Upper lobe of right lung (tissue), 1 donor: Measurements from ENCODE around the gene MICU1. TPM values are rescaled to one million over a fixed set of nuclear protein-coding genes. Genes with fewer than 3 reads are reported as not detected.

Experiments
- ATAC-seq: fragments of 200-7000 bp; cut with Tn5 transposase; one replicate; pipeline ENCODE4 v1.9.1; 2020; ENCODE audit warnings: mild to moderate bottlenecking, moderate library complexity
- DNase-seq: peaks from one replicate; pipeline ENCODE4 v3.0.0-alpha.2; 2020
- H3K27ac ChIP-seq: fragments of 200-600 bp; one replicate; pipeline ENCODE4 v1.8.0; 2022
- H3K27me3 ChIP-seq: fragments of 200-600 bp; one replicate; pipeline ENCODE4 v1.8.0; 2022; ENCODE audit warnings: mild to moderate bottlenecking
- H3K36me3 ChIP-seq: fragments of 200-600 bp; one replicate; pipeline ENCODE4 v1.8.0; 2022
- H3K4me1 ChIP-seq: fragments of 200-600 bp; one replicate; pipeline ENCODE4 v1.8.0; 2022
- H3K4me3 ChIP-seq: fragments of 200-600 bp; one replicate; pipeline ENCODE4 v1.8.0; 2022; ENCODE audit warnings: mild to moderate bottlenecking
- H3K9me3 ChIP-seq: fragments of 200-600 bp; one replicate; pipeline ENCODE4 v1.8.0; 2022
- CTCF ChIP-seq: fragments of 200-600 bp; IDR thresholded peaks from one replicate; pipeline ENCODE4 v1.8.0; 2022; ENCODE audit warnings: antibody characterized with exemption
- intact Hi-C: fragments of 100-400 bp; cut with DNase I; formaldehyde crosslinking; loops from one replicate; pipeline ENCODE4 v1.11.0; 2022
- total RNA-seq: library from RNA; stranded (reverse); fragmentation: NEBNext Ultra II Directional; extraction: Animal tissue kit (Norgen Biotek cat#: 25700); gene quantifications from one replicate; pipeline ENCODE4 v1.2.1, GENCODE V29; 2021
- donor health status: DM: no; HTN: yes; CAD: no; lungs with severe emphysema.

Gene MICU1
- total RNA-seq, 1 donor from 2014 or later = 52.2 TPM

- H3K36me3 ChIP-seq = no peaks in the 10 kb centered on the region
- ATAC-seq = no peak
- no peak overlapping the region for H3K4me3 ChIP-seq
- no peak for DNase-seq
- intact Hi-C loops = no loop called here
- H3K27ac ChIP-seq = no peak overlapping the region
- TF ChIP-seq CTCF = no peak
- H3K9me3 ChIP-seq = no peaks in the 10 kb centered on the region
- H3K4me1 ChIP-seq = no peaks in the 10 kb centered on the region
- no peaks in the 10 kb centered on the region for H3K27me3 ChIP-seq
These were observed 20.8 kb downstream of the MICU1 start for GRCh38 chr10:72605122-72605521.

- no peak for DNase-seq
- no peak overlapping the region for H3K4me3 ChIP-seq
- ATAC-seq = no peak
These were observed 24.7 kb downstream of the MICU1 start for GRCh38 chr10:72601144-72601543.

GRCh38 chr10:72598769-72599701 lies 26.8 kb downstream of the MICU1 start:
- no peak for TF ChIP-seq CTCF
- no peaks in the 10 kb centered on the region for H3K36me3 ChIP-seq
- H3K4me1 ChIP-seq = no peaks in the 10 kb centered on the region
- no peak overlapping the region for H3K4me3 ChIP-seq
- ATAC-seq (no peak), DNase-seq (no peak)
- intact Hi-C loops = no loop called here
- H3K27me3 ChIP-seq = no peaks in the 10 kb centered on the region
- no peaks in the 10 kb centered on the region for H3K9me3 ChIP-seq
- no peak overlapping the region for H3K27ac ChIP-seq

More at GRCh38 chr10:72601144-72601543, 24.7 kb downstream of the MICU1 start:
- intact Hi-C loops = no loop called here
- Histone ChIP-seq H3K27me3 (no peaks in the 10 kb centered on the region), H3K36me3 (no peaks in the 10 kb centered on the region), H3K4me1 (no peaks in the 10 kb centered on the region), H3K9me3 (no peaks in the 10 kb centered on the region), H3K27ac (no peak overlapping the region)
- TF ChIP-seq CTCF = no peak

GRCh38 chr10:72597897-72598296 lies 28.0 kb downstream of the MICU1 start:
- intact Hi-C loops = no loop called here
- no peak for ATAC-seq
- DNase-seq = no peak

GRCh38 chr10:72595436-72595835 lies 30.4 kb downstream of the MICU1 start:
- Histone ChIP-seq H3K4me1 (no peaks in the 10 kb centered on the region), H3K9me3 (no peaks in the 10 kb centered on the region), H3K4me3 (no peak overlapping the region), H3K27me3 (no peaks in the 10 kb centered on the region), H3K27ac (no peak overlapping the region), H3K36me3 (no peaks in the 10 kb centered on the region)
- DNase-seq = no peak
- no peak for TF ChIP-seq CTCF
- no peak for ATAC-seq
- intact Hi-C loops = no loop called here

More at GRCh38 chr10:72597897-72598296, 28.0 kb downstream of the MICU1 start:
- Histone ChIP-seq H3K36me3 (no peaks in the 10 kb centered on the region), H3K9me3 (no peaks in the 10 kb centered on the region), H3K27ac (no peak overlapping the region), H3K4me3 (no peak overlapping the region), H3K4me1 (no peaks in the 10 kb centered on the region), H3K27me3 (no peaks in the 10 kb centered on the region)
- no peak for TF ChIP-seq CTCF
